ENCODE measurements around the gene RPL28.
A peak's percentile ranks its signal among the peaks of the same experiment; 100 is the strongest.

RPL28 gene

DNA sequence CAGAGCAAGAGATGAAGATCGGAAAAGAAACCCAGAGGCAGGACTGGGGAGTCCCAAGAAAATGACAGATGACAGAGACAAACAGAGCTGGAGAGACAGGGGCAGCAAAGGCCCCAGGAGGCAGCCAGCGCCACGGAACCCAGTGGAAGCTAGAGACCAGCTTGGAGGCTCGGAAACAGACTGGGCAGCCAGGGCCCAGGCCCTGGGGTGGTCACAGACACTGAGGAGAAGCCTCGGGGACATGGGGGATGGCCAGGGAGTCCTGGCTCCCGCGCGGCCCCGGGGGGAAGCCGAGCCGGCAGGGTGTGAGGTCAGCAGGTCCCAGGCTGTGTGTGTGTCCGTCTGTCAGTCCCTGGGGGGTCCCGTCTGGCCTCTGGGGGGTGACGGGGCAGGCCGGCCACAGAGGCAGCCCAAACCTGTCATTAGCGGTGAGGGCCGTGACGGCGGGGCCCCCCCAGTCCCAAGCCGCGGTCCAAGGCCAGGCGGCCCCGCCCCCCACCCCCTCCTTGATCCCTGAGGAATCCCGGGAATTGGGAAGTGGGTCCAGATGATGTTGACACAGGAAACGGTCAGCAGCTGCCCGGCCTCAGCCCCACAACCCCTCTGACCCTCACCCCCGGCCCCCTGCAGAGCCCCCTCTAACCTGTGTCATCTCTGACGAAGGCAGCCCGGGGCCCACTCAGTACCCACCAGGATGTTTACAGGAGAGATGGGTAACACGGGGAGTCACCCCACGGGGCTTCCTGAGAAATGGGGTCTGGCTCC lies 11.6 kb upstream of the RPL28 start:
- no peak for TF ChIP-seq CTCF (IDR thresholded peaks at IDR 0.05; ENCODE audit: borderline replicate concordance, control extremely low read depth, extremely low read depth, insufficient read depth, missing control alignments)
- DNase-seq (ENCODE audit: low spot score) = peak; percentile 44
- in situ Hi-C loops (cut with MboI; ENCODE audit: low sequenced_read_pairs, unreplicated experiment) = no loop called here

GRCh38 chr19:55376241-55376933 lies 9.3 kb upstream of the RPL28 start, which contains the start of gene TMEM190:
TSS of gene TMEM190 (plus strand) at chr19:55376826. CDS start at chr19:55376854, 28 bp downstream.
- in situ Hi-C loops (cut with MboI; ENCODE audit: low sequenced_read_pairs, unreplicated experiment) = no loop called here
- no peak for TF ChIP-seq CTCF (IDR thresholded peaks at IDR 0.05; ENCODE audit: borderline replicate concordance, control extremely low read depth, extremely low read depth, insufficient read depth, missing control alignments)
- DNase-seq (ENCODE audit: low spot score) = no peak

- in situ Hi-C loops (cut with MboI; ENCODE audit: low sequenced_read_pairs, unreplicated experiment) = no loop called here
- TF ChIP-seq CTCF (IDR thresholded peaks at IDR 0.05; ENCODE audit: borderline replicate concordance, control extremely low read depth, extremely low read depth, insufficient read depth, missing control alignments) = no peak
- no peak for DNase-seq (ENCODE audit: low spot score)
Measured at GRCh38 chr19:55377356-55378131, 8.2 kb upstream of the RPL28 start.

- no peak for TF ChIP-seq CTCF (IDR thresholded peaks at IDR 0.05; ENCODE audit: borderline replicate concordance, control extremely low read depth, extremely low read depth, insufficient read depth, missing control alignments)
- DNase-seq (ENCODE audit: low spot score) = no peak
- in situ Hi-C loops (cut with MboI; ENCODE audit: low sequenced_read_pairs, unreplicated experiment) = no loop called here
Measured at GRCh38 chr19:55379174-55379573, 6.6 kb upstream of the RPL28 start.

DNA sequence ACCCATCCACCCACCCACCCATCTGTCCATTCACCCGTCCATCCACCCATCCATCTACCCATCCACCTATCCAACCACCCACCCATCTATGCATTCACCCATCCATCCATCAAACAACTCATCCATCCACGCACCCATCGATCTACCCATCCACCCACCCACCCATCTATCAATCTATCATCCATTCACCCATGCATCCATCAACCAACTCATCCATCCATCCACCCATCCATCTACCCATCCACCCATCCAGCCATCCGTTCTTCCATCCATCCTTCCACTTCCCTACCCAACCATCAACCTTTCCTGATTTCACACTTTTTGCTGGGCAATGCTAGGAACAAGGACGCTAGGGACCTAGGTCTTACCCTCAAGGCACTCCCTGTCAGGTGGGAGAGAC lies 3.7 kb upstream of the RPL28 start:
- DNase-seq (ENCODE audit: low spot score) = no peak
- in situ Hi-C loops (cut with MboI; ENCODE audit: low sequenced_read_pairs, unreplicated experiment) = no loop called here
- no peak for TF ChIP-seq CTCF (IDR thresholded peaks at IDR 0.05; ENCODE audit: borderline replicate concordance, control extremely low read depth, extremely low read depth, insufficient read depth, missing control alignments)

DNA sequence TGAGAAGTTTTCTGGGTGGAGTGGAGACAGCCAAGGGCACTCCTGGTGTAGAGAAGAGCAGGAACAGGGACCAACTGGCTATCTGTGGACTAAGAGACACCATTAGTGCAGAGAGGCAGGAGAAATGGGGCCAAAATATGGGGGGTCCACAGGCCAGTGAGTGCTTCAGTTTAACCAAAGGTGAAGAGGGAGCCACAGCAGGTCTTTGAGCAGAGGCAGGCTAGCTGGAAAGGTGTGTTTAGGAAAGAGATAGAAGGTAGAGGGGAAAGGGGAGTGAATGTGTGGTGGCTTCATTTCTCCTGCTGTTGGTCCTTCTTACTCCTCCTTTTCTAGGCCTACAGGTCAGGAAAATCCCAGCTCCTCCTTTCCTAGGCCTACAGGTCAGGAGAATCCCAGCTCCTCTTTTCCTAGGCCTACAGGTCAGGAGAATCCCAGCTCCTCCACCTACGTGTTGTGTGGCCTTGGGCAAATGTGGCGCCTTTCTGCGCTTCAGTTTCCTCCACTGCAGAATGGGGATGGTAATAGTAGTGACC lies 3.1 kb upstream of the RPL28 start:
- no peak for DNase-seq (ENCODE audit: low spot score)
- no peak for TF ChIP-seq CTCF (IDR thresholded peaks at IDR 0.05; ENCODE audit: borderline replicate concordance, control extremely low read depth, extremely low read depth, insufficient read depth, missing control alignments)
- in situ Hi-C loops (cut with MboI; ENCODE audit: low sequenced_read_pairs, unreplicated experiment) = no loop called here
